HG03432 (cell line): Measurements from ENCODE around the gene DDX46.
"Not testable (repeated sequence)": the region's sequence is repeated elsewhere in the genome, so short reads cannot be mapped to it uniquely, and the experiment has no call there.

Source experiments
- ATAC-seq: cut with Tn5 transposase; IDR thresholded peaks from one replicate; pipeline ENCODE4 v1.9.1; 2021; ENCODE audit warnings: mild to moderate bottlenecking, moderate library complexity; ENCODE audit not compliant: unreplicated experiment

DDX46 gene, protein sequence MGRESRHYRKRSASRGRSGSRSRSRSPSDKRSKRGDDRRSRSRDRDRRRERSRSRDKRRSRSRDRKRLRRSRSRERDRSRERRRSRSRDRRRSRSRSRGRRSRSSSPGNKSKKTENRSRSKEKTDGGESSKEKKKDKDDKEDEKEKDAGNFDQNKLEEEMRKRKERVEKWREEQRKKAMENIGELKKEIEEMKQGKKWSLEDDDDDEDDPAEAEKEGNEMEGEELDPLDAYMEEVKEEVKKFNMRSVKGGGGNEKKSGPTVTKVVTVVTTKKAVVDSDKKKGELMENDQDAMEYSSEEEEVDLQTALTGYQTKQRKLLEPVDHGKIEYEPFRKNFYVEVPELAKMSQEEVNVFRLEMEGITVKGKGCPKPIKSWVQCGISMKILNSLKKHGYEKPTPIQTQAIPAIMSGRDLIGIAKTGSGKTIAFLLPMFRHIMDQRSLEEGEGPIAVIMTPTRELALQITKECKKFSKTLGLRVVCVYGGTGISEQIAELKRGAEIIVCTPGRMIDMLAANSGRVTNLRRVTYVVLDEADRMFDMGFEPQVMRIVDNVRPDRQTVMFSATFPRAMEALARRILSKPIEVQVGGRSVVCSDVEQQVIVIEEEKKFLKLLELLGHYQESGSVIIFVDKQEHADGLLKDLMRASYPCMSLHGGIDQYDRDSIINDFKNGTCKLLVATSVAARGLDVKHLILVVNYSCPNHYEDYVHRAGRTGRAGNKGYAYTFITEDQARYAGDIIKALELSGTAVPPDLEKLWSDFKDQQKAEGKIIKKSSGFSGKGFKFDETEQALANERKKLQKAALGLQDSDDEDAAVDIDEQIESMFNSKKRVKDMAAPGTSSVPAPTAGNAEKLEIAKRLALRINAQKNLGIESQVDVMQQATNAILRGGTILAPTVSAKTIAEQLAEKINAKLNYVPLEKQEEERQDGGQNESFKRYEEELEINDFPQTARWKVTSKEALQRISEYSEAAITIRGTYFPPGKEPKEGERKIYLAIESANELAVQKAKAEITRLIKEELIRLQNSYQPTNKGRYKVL

DNA sequence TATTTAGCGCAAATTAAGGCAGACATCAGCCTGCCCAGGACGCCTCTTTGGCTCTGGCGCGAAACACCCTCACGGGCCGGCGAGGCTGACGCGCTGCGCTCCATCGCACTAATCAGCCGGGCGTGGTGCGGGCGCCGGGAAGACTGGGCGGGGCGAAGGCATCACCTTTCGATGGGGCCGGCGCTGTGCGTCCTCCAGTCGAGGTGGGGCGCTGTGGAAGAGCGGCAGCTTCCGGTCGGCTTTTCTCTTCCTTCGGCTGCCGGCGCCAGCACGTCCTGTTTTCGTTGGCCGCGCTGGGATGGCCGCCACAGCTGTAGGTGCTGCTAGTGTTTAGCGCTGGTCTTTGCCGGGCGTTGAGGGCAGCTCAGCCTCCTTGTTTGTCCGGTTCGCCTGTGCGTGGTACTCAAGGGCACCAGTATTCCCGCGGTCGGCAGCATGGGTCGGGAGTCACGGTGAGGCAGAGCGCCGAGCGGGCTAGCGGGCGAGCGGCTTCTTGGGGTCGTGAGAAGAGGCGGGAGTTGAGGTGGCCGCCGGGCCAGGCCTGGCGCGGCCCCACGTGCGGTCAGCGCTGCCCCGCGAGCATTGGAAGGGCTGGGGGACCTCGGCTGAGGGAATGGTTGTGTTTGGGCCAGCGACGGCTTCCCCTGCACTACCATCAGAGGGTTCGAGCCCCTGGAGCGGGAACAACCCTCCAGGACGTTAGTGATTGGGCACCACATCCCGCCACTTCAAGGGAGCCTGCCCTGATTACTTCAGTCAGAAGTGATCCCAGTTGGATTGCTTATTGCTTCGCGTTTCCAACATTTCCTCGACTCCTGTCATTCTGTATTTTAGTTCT lies at the start of gene DDX46:
TSS of gene DDX46 (plus strand) at position 276 of the 838 bp plus-strand sequence. CDS start at position 436, 160 bp downstream.
- peak; percentile 98 for ATAC-seq

DNA sequence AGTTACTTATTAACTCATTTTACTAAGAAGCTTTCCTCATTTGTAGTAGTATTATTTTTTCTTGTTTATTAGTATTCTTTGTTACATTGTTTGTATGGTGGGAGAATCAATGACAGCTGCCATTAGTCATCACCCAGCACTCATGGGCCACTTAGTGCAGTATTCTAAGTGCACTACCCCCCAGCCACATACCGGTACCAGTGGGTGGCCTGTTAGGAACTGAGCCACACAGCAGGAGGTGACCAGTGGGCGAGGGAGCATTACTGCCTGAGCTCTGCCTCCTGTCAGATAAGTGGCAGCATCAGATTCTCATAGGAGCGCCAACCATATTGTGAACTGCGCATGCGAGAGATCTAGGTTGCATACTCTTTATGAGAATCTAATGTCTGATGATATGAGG lies 44.5 kb upstream of the DDX46 start:
- no peak for ATAC-seq

DNA sequence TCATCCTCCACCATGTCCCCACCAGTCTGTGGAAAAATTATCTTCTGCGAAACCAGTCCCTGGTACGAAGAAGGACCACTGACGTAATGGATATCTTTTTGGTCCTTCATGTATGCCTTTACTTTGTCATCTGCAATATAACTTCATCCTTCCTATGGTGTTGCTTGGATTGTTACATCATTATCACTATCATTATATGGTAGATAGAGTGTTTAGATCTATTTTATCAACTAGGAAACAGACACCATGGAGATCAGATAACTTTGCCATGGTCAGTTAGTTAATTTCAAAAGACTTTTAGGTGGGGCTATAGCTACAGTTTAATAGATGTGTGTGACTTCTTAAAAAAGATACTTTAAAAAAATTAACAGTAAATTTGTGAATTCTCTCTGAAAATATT lies 44.0 kb upstream of the DDX46 start:
- no peak for ATAC-seq

DNA sequence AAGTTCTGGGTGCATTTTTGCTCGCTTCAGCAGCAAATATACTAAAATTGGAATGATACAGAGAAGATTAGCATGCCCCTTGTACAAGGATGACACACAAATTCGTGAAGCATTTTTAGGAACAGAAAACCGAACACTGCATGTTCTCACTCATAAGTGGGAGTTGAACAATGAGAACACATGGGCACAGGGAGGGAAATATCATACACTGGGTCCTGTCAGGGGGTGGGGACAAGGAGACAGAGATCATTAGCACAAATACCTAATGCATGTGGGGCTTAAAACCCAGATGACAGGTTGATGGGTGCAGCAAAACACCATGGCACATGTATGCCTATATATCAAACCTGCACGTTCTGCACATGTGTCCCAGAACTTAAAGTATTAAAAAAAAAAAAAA lies 43.1 kb upstream of the DDX46 start:
- ATAC-seq, result not testable (repeated sequence)

DNA sequence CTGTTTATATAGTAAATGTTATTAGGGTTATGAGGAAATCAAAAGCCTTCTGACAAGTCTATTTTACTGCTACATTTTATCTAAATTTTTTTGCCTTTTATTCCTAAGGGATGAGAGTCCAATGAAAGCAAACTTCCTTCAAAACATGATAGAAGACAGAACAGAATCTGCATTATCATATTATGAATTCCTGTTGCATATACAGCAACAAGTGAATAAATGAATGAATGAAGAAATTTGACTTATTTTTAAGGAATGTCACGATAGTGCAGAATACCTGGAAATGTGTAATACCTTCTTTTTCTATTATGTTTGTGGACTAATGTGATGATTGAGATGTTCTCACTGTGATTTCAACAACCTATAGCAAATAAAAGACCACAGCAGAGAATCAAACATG lies 33.7 kb upstream of the DDX46 start:
- no peak for ATAC-seq

DNA sequence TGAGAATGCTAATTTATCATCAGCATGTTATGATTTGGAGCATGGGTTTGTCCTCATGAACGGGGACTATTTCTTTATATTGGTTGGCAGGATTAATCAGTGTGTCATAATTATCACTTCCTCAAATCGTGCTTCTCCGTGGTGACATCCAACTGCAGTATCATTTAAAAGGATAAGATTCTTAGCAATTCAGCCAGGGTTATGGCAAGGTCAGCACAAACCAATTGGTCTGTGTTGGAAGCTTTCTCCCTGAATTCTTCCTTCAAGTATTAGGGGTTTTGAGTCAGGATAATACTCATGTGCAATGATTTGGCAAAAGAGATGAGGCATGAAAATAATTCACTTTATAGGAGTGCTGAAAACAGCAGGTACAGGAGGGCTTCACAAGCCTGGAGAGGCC lies 25.8 kb upstream of the DDX46 start:
- no peak for ATAC-seq

DNA sequence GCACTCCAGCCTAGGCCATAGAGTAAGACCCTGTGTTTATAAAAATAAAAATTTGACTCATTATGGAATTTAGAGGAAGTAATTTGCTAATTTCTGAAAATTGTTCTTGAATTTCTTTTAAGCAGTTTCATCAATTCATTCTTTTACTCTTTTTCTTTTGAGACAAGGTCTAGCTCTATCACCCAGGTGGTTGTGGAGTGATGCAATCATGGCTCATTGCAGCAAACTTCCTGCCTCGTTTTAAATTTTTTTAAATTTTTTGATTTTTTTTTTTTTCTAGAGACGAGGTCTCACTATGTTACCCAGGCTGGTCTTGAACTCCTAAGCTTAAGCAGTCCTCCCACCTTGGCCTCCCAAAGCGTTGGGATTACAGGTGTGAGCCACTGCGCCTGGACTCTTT lies 23.3 kb upstream of the DDX46 start:
- no peak for ATAC-seq

DNA sequence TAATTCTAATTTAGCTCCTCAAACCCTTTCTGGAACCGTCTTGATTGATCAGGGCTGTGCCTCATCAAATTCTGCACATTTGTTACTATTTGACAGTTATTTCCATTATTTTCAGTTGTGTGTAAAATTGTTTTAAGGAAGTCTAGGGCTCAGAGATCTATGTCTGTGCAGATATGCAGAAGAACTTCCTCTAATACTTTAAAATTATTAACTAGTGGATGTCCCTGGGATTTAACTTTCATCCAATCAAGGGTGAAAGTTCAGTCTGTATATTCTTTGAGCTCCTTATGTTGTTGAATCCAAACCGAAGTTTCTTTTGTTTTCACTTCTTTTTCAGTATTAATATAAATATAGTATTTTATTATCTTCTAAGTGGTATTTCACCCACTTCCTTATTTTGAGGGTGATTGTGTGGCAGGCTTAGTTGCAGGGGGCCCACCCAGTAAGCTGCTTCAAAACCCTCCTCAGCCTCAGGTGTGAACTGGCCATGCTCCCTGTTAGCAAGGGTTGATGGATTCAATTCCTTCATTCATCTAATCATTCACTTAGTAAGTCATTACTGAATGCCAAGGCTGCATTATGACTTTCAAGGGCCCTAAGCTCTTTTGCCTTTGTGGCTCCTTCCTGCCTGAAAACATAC lies 22.3 kb upstream of the DDX46 start:
- ATAC-seq, result no peak

DNA sequence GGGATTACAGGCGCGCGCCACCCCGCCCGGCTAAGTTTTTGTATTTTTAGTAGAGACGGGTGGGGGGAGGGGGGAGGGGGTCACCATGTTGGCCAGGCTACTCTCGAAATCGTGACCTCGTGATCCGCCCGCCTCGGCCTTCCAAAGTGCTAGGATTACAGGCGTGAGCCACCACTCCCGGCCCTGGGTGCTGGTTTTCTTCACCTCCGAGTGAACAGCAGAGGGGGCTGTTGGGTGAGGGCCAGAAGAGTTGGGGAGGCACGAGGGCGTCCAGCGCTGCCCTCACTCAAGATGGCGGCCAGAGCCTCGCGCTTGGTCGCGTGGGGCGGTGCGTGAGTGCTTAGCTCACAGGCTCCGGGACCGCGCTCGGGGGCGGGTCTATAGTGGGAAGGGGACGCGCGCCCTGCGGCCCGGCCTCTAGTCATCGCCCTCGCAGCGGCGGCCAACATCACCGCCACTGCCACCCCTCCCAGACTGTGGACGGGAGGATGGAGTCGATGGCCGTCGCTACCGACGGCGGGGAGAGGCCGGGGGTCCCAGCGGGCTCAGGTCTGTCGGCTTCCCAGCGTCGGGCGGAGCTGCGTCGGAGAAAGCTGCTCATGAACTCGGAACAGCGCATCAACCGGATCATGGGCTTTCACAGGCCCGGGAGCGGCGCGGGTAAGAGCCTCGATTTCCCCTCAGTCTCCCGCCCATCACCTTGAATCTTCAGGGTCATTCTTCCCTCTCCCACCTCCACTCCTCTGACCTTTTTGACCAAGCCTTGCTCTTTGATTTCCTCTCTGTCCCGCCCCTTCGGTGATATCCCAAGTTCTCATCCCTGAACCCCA lies 20.2 kb upstream of the DDX46 start, which contains the start of gene CAMLG:
TSS of gene CAMLG (plus strand) at position 416 of the 830 bp plus-strand sequence. CDS start at position 489, 73 bp downstream.
- peak; percentile 97 for ATAC-seq

DNA sequence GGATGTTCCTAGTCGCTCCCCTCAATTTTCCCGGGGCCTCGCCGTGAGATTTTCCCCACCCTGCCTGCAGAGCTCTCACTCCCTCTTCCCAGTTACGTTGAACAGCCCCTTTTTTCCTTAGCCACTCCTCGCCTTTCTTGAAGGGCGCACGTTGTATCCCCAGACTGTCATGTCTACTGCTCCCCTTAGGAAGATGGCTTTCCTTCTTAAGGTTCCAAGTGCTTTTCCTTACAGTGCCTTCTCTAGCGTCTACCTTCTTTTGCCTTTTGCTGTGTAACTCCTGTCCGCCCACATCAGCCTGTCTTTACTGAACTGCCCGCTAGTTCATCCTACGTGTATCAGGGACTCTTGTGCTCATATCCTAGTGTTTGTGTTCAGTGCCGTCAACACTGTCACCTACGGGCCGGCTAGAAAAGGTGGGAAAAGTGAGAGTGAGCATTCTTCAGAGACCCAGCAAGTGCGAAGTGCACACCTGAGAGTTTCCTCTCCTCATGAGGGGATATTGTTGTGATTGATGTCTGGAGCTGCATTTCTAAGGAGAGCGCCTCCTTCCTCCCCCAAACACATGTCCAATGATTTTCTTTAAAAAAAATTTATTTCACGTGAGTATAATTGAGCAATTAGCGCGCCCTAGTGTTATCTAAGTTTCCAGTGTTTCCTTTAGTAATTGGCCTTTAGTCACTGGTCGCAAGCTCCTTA lies 19.5 kb upstream of the DDX46 start:
- no peak for ATAC-seq

DNA sequence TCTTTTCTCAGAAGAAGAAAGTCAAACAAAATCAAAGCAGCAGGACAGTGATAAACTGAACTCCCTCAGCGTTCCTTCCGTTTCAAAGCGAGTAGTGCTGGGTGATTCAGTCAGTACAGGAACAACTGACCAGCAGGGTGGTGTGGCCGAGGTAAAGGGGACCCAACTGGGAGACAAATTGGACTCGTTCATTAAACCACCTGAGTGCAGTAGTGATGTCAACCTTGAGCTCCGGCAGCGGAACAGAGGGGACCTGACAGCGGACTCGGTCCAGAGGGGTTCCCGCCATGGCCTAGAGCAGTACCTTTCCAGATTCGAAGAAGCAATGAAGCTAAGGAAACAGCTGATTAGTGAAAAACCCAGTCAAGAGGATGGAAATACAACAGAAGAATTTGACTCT lies 17.5 kb upstream of the DDX46 start:
- ATAC-seq, result no peak

DNA sequence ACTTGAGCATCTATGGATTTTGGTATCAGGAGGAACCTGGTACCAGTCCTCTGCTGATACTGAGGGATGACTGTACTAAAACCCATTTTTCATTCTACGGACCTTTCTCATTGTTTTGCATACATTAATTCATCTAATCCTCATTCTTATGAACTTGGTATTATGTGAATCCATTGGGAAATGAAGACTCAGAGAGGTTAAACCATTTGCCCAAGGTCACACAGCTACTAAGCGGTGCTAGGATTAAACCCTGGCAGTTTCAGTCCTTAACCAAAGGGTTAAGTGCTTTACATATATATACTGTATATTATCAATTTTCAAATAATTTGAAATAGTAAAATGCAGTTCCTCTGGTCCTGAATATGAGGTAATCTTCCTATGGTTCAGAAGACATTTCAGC lies 16.4 kb upstream of the DDX46 start:
- no peak for ATAC-seq

DNA sequence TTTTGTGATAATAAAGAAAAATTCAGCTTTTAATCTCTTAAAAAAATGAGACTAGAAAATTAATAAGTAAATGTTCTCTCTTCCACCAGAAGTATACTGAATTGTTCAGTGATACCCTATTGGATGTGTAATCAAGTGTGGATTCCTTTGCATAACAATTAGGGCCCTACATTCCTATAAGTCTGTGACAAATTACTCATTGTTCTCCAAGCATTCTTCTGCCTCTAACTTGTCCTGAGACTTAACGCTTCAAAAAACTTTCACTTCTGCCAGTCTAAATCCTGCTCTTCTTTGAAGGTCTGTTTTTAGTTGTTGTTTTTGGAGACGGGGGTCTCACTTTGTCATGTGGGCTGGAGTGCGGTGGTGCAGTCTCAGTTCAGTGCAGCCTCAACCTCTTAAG lies 9.2 kb upstream of the DDX46 start:
- no peak for ATAC-seq

DNA sequence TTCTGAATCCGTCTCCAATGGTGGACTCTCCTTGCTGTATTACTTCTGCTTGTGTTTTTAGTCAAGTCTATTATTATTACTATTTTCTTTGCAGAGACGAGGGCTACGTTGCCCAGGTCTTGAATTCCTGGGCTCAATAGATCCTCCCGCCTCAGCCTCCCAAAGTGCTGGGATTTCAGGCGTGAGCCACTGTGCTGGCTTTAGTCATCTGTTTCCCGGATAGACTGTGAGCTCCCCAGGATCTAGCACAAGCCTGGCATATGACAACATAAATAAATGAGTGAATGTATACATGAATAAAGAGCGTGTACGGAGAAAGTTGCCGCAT lies 439 bp upstream of the DDX46 start:
- peak; percentile 34 for ATAC-seq

DNA sequence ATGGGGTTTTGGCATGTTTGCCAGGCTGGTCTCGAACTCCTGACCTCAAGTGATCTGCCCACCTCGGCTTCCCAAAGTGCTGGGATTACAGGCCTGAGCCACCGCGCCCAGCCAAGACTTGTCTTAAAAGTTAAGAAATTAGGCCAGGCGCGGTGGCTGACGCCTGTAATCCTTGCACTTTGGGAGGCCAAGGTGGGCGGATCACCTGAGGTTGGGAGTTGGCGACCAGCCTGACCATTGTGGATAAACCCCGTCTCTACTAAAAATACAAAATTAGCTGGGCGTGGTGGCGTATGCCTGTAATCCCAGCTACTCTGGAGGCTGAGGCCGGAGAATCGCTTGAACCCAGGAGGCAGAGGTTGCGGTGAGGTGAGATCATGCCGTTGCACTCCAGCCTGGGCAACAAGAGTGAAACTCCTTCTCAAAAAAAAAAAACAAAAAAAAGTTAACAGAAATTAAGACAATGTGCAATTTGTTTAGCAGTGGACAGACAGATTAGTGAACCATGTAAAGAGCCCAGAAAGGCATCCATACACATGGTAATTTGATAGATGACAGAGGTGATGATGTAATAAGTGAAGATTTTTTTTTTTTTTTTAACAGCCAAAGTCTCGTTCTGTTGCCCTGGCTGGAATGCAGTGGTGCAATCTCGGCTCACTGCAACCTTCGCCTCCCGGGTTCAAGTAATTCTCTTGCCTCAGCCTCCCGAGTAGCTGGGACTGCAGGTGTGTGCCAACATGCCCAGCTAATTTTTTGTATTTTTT lies 9.1 kb downstream of the DDX46 start:
- ATAC-seq, result not testable (repeated sequence)

DNA sequence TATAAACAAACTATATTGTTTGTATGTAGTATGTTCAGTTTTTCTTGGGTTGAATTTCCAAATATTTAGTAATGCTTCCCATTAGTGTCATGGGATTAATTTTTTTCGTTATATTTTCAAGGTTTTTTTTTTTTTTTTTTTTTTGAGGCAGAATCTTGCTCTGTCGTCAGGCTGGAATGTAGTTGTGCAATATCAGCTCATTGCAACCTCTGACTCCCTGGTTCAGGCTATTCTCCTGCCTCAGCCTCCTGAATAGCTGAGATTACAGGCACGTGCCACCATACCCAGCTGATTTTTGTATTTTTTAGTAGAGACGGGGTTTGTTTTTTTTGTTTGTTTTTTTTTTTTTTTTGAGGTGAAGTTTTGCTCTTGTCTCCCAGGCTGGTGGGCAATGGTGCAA lies 10.6 kb downstream of the DDX46 start:
- ATAC-seq, result no peak

DNA sequence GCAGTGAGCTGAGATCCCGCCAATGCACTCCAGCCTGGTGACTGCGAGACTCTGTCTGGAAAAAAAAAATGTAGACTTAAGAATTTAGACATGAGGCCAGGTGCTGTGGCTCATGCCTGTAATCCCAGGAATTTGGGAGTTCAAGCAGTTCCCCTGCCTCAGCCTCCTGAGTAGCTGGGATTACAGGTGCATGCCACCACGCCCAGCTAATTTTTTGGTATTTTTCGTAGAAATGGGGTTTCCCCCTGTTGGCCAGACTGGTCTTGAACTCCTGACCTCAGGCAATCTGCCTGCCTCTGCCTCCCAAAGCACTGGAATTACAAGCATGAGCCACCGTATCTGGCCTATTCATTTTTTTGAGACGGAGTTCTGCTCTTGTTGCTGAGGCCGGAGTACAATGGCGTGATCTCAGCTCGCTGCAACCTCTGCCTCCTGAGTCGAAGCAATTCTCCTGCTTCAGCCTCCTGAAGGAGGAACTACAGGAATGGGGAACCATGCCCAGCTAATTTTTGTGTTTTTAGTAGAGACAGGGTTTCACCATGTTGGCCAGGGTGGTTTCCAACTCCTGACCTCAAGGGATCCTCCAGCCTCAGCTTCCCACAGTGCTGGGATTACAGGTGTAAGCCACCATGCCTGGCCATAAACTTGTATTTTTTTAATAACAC lies 14.0 kb downstream of the DDX46 start:
- ATAC-seq, result no peak

DNA sequence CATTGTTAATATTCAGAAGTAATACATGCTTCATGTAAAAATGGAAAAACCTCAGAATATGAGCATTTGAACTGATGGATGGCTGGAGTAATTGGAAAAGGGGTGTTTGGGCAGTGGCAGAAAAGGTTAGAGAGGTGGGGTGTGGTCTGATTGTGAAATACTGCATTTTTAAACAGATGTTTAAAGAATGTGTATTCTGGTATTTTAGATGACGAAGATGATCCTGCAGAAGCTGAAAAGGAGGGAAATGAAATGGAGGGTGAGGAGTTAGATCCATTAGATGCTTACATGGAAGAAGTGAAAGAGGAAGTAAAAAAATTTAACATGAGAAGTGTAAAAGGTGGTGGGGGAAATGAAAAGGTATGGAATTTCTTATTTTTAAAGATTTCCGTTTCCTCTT lies 18.8 kb downstream of the DDX46 start:
- ATAC-seq, result no peak
